CD4-positive, alpha-beta memory T cell (primary cell): Measurements from ENCODE around the gene SP6. TPM values are rescaled to one million over a fixed set of nuclear protein-coding genes. Genes with fewer than 3 reads are reported as not detected.

Source experiments
- CTCF ChIA-PET: fragments of 350-600 bp; sonication (Branson Sonifier 250); formaldehyde crosslinking; loops from one replicate; lab custom pipeline; 2021; ENCODE audit warnings: inconsistent platforms; ENCODE audit not compliant: partially characterized antibody; lab: Charles Lee
- POLR2A ChIA-PET: fragments of 350-600 bp; sonication (Branson Sonifier 250); formaldehyde crosslinking; loops from one replicate; lab custom pipeline; 2021; ENCODE audit not compliant: partially characterized antibody; lab: Charles Lee
- DNase-seq, 5 donors: peaks; one replicate each; pipeline versions ENCODE4 v3.0.0 to v3.0.0-alpha.2; 2020 to 2022; ENCODE audit warnings: mixed read lengths in 1 of 5
- H3K27ac ChIP-seq: one replicate; pipeline ENCODE4 v1.7.0; 2013; ENCODE audit warnings: low read depth, low read length
- H3K27me3 ChIP-seq: 2 replicates; pipeline ENCODE4 v1.7.0; 2013; ENCODE audit warnings: mild to moderate bottlenecking, low read length, moderate library complexity; ENCODE audit not compliant: insufficient read depth
- H3K36me3 ChIP-seq: 2 replicates; pipeline ENCODE4 v1.7.0; 2013; ENCODE audit warnings: mild to moderate bottlenecking, low read length, moderate library complexity; ENCODE audit not compliant: insufficient read depth
- H3K4me1 ChIP-seq: 2 replicates; pipeline ENCODE4 v1.7.0; 2013; ENCODE audit warnings: mild to moderate bottlenecking, low read length, moderate library complexity; ENCODE audit not compliant: insufficient read depth
- H3K4me3 ChIP-seq, 2 donors: one replicate each; pipeline ENCODE4 v1.7.0; 2013; ENCODE audit warnings: low read length in 2 of 2, mild to moderate bottlenecking in 1 of 2
- H3K9me3 ChIP-seq, 2 donors: one replicate each; pipeline ENCODE4 v1.7.0; 2013; ENCODE audit warnings: low read length in 2 of 2, control low read depth in 1 of 2; ENCODE audit not compliant: control insufficient read depth in 1 of 2
- H3K27ac Mint-ChIP-seq, 7 donors: one replicate each; pipeline ENCODE4 v1.8.0; 2020 to 2021; ENCODE audit warnings: mixed read lengths in 7 of 7, mild to moderate bottlenecking in 6 of 7, inconsistent platforms in 3 of 7, moderate library complexity in 3 of 7
- H3K27me3 Mint-ChIP-seq, 2 donors: one replicate each; pipeline ENCODE4 v1.8.0; 2020 to 2021; ENCODE audit warnings: mixed read lengths in 2 of 2
- H3K36me3 Mint-ChIP-seq, 2 donors: one replicate each; pipeline ENCODE4 v1.8.0; 2020 to 2021; ENCODE audit warnings: mixed read lengths in 2 of 2, inconsistent platforms in 1 of 2, mild to moderate bottlenecking in 1 of 2
- H3K4me1 Mint-ChIP-seq, 4 donors: one replicate each; pipeline ENCODE4 v1.8.0; 2020 to 2021; ENCODE audit warnings: mixed read lengths in 4 of 4, mild to moderate bottlenecking in 1 of 4
- H3K4me3 Mint-ChIP-seq, 8 donors: one replicate each; pipeline ENCODE4 v1.8.0; 2020 to 2021; ENCODE audit warnings: mixed read lengths in 8 of 8, mild to moderate bottlenecking in 7 of 8, moderate library complexity in 6 of 8, inconsistent platforms in 3 of 8
- H3K9me3 Mint-ChIP-seq, 8 donors: one replicate each; pipeline ENCODE4 v1.8.0; 2020 to 2021; ENCODE audit warnings: mixed read lengths in 8 of 8, mild to moderate bottlenecking in 5 of 8, inconsistent platforms in 3 of 8, moderate library complexity in 1 of 8
- intact Hi-C: fragments of 100-400 bp; cut with micrococcal nuclease; formaldehyde crosslinking; loops from one replicate; pipeline ENCODE4 v1.15.1; 2023
- polyA plus RNA-seq, 2 donors: library from polyadenylated mRNA; unstranded; fragments of 300-500 nt; fragmentation: Illumina TruSeq; gene quantifications; one replicate each; pipeline ENCODE4 v1.2.3, GENCODE V29; 2021
- total RNA-seq, 2 experiments: library from RNA; stranded (reverse); gene quantifications; one replicate each; pipeline ENCODE4 v1.2.3, GENCODE V29; 2021

The SP6 gene
- total and polyA plus RNA-seq, 4 experiments from 2014 or later, result not detected

DNA sequence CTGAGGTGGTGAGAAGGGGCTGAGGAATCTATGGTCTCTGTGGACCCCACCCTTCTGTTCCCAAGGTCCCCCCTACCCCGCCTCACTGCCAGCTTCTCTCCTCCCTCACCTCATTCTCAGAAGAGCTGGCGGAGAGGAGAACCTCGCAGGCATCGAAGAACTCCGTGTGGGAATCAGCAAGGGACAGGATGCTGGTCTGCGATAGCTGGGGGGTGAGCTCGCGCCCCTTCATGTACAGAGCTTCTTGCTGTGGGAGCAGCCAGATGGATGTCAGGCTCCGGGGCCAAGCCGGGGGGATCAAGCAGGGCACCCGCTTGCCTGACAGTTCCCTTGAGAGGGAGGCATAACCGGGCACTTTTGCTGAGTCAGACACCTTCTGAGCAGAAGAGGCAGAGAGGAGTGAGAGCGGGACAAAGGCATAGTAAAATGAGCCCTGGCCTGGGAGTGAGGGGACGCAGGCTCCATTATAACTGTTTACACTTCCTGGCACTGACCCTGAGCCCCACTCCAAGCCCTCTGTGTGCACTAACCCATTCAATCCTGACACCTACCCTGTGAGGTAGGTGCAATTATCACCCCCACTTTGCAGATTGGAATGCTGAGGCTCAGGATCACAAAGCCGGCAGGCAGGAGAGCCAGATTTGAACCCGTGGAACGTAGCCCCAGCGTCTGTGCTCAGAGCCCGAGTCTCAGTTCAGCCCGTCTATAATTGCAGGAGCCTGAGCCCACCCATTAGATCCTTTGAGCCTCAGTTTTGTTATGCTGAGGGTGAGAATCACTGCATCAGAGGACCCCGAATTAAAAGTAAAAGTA lies 35.7 kb downstream of the SP6 start:
- POLR2A ChIA-PET, result interaction anchor here (1.0 kb wide), 1 partner anchor 16 kb away, joined by 4 read pairs; the partner anchor contains the start of genes LRRC46 and MRPL10
- Histone ChIP-seq H3K27me3 (no peaks in the 10 kb centered on the region), H3K36me3 (peaks cover 85% of the 10 kb centered on the region), H3K27ac (no peak overlapping the region), H3K4me1 (peaks cover 2% of the 10 kb centered on the region), H3K4me3 (no peak overlapping the region), H3K9me3 (no peaks in the 10 kb centered on the region)
- Mint-ChIP-seq H3K27me3 (no peaks in the 10 kb centered on the region), H3K36me3 (peaks cover 38 to 78% of the 10 kb centered on the region in 2 donors), H3K4me3 (no peak overlapping the region), H3K4me1 (peaks cover under 1 to 7% (median 3%) of the 10 kb centered on the region in 4 donors), H3K27ac (peak overlapping the region in 3 of 7 donors; percentile 29 to 68 (median 67)), H3K9me3 (no peaks in the 10 kb centered on the region)
- no peak for DNase-seq
- CTCF ChIA-PET, result no interaction called here
- intact Hi-C loops, result no loop called here

DNA sequence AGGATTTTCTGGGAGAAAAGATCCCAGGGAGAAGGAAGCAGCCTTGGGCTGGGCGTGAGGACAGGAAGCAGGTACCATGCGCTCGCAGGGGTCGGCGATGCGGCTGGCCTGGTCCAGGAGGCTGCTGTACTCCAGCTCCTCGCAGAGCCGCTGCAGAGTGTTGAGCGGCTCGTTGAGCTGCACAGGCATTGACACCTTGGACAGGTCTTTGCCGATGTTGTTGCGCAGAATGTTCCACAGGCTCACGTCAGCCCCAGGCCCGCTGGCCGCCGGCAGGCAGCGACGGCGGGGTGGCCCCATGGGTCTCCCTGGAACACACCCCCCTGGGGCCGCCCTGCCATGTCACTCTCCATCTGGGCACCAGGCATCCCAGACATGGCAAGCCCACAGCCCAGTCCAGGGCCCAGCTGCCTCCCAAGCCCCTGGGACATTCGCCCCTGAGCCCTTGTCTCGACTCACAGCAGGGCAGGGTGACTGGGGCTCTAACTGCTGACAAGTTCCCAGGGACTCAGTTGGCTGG lies 37.4 kb downstream of the SP6 start:
- Mint-ChIP-seq H3K4me1 (peaks cover 0 to 8% (median 2%) of the 10 kb centered on the region in 4 donors), H3K36me3 (peaks cover 47 to 91% of the 10 kb centered on the region in 2 donors), H3K27ac (no peak overlapping the region), H3K4me3 (no peak overlapping the region), H3K27me3 (no peaks in the 10 kb centered on the region), H3K9me3 (no peaks in the 10 kb centered on the region)
- Histone ChIP-seq H3K4me3 (no peak overlapping the region), H3K36me3 (peaks cover 91% of the 10 kb centered on the region), H3K27me3 (no peaks in the 10 kb centered on the region), H3K27ac (no peak overlapping the region), H3K9me3 (no peaks in the 10 kb centered on the region), H3K4me1 (no peaks in the 10 kb centered on the region)
- ChIA-PET POLR2A (no interaction called here), CTCF (no interaction called here)
- no peak for DNase-seq
- intact Hi-C loops, result no loop called here

GRCh38 chr17:47813077-47813476 lies 37.9 kb downstream of the SP6 start:
- H3K9me3 Mint-ChIP-seq, result no peaks in the 10 kb centered on the region
- H3K27ac ChIP-seq, result no peak overlapping the region
- H3K27me3 Mint-ChIP-seq, result no peaks in the 10 kb centered on the region
- H3K4me1 ChIP-seq, result no peaks in the 10 kb centered on the region
- H3K36me3 ChIP-seq, result peaks cover 90% of the 10 kb centered on the region
- POLR2A ChIA-PET, result no interaction called here
- H3K4me3 Mint-ChIP-seq, result no peak overlapping the region
- peaks cover 0 to 8% (median 2%) of the 10 kb centered on the region in 4 donors for H3K4me1 Mint-ChIP-seq
- no peaks in the 10 kb centered on the region for H3K27me3 ChIP-seq
- intact Hi-C loops, result no loop called here
- H3K9me3 ChIP-seq, result no peaks in the 10 kb centered on the region
- peaks cover 50 to 90% of the 10 kb centered on the region in 2 donors for H3K36me3 Mint-ChIP-seq
- CTCF ChIA-PET, result no interaction called here
- no peak overlapping the region for H3K4me3 ChIP-seq
- peak overlapping the region in 1 of 7 donors; percentile 49 for H3K27ac Mint-ChIP-seq
- no peak for DNase-seq

DNA sequence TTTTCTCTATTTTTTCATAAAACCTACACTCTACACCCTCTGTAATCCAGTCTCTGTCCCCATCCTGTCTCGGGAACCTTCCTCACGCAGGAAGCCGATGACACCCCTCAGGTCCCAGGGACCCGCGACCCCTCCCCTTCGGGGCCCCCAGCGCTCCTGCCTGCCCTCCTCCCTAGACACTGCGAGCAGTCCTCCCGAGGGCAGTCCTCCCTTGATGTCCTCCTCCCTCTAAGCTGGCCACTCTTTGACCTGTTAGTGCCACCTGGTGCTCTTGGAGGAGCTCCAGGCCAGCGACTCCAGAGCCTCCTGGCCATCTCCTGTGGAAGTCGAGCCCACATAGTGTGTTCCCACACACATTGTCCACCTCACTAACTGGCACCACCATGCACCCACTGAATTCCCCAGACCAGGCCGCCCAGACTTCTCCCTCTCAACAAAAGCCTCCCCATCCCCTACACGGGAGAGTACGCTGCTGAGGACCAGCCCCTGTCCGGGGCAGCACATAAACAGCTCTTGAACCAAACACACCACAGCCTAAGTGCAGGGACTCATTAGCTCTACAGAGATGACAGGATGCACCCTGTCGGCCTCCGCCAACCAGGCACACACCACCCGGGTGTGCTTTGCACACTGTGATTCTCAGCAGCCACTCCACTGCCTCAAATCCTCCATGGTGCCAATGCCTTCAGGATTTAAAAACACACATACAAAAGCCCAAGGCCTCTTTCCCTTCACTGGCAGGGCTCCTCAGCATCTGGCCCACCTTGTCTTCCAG lies 38.6 kb downstream of the SP6 start:
- POLR2A ChIA-PET, result no interaction called here
- H3K36me3 Mint-ChIP-seq, result peaks cover 50 to 89% of the 10 kb centered on the region in 2 donors

DNA sequence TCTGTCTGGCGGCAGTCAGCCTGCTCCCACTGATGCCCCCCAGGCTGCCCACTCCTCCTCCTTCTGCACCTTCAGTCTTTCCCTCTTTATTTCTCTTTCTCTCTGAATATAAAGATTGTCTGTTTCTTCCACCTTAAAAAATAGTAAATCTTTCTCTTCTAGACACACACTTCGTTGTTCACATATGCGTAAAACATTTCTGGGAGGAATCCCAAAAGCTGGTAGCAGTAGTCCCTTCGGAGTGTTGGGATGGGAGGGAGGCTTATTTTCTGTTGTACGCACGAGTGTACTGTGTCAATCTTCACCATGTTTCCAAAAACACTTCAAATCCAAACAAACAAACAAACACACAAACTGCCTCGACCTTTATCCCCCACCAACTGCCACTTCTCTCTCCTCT lies 39.3 kb downstream of the SP6 start:
- Mint-ChIP-seq H3K4me1 (peaks cover 0 to 8% (median 2%) of the 10 kb centered on the region in 4 donors), H3K27me3 (no peaks in the 10 kb centered on the region), H3K4me3 (no peak overlapping the region), H3K27ac (peak overlapping the region in 5 of 7 donors; percentile 49 to 87 (median 67)), H3K36me3 (peaks cover 54 to 88% of the 10 kb centered on the region in 2 donors), H3K9me3 (no peaks in the 10 kb centered on the region)
- intact Hi-C loops, result no loop called here
- Histone ChIP-seq H3K4me3 (no peak overlapping the region), H3K36me3 (peaks cover 87% of the 10 kb centered on the region), H3K27ac (no peak overlapping the region), H3K27me3 (no peaks in the 10 kb centered on the region), H3K9me3 (no peaks in the 10 kb centered on the region), H3K4me1 (no peaks in the 10 kb centered on the region)
- DNase-seq, result no peak
- ChIA-PET POLR2A (no interaction called here), CTCF (no interaction called here)

More for the DNA sequence above, 38.6 kb downstream of the SP6 start:
- H3K27me3 ChIP-seq, result no peaks in the 10 kb centered on the region
- Mint-ChIP-seq H3K27ac (peak overlapping the region in 6 of 7 donors; percentile 26 to 82 (median 58)), H3K27me3 (no peaks in the 10 kb centered on the region), H3K9me3 (no peaks in the 10 kb centered on the region), H3K4me1 (peaks cover 0 to 8% (median 2%) of the 10 kb centered on the region in 4 donors), H3K4me3 (peak overlapping the region in 1 of 8 donors; percentile 31)
- peaks cover 90% of the 10 kb centered on the region for H3K36me3 ChIP-seq
- DNase-seq, result no peak
- no peak overlapping the region for H3K4me3 ChIP-seq
- H3K9me3 ChIP-seq, result no peaks in the 10 kb centered on the region
- H3K27ac ChIP-seq, result no peak overlapping the region
- intact Hi-C loops, result no loop called here
- no peaks in the 10 kb centered on the region for H3K4me1 ChIP-seq
- CTCF ChIA-PET, result no interaction called here

- Histone ChIP-seq H3K36me3 (peaks cover 81% of the 10 kb centered on the region), H3K4me1 (no peaks in the 10 kb centered on the region), H3K27me3 (no peaks in the 10 kb centered on the region), H3K27ac (no peak overlapping the region), H3K4me3 (no peak overlapping the region), H3K9me3 (no peaks in the 10 kb centered on the region)
- intact Hi-C loops, result no loop called here
- H3K27ac Mint-ChIP-seq, result peak overlapping the region; percentile 58 to 92 (median 75)
- peaks cover 54 to 82% of the 10 kb centered on the region in 2 donors for H3K36me3 Mint-ChIP-seq
- POLR2A ChIA-PET, result no interaction called here
- no peaks in the 10 kb centered on the region for H3K9me3 Mint-ChIP-seq
- H3K4me3 Mint-ChIP-seq, result no peak overlapping the region
- no peak for DNase-seq
- CTCF ChIA-PET, result no interaction called here
- no peaks in the 10 kb centered on the region for H3K27me3 Mint-ChIP-seq
- H3K4me1 Mint-ChIP-seq, result peaks cover 0 to 8% (median 2%) of the 10 kb centered on the region in 4 donors
Measured at GRCh38 chr17:47810901-47811635, 39.9 kb downstream of the SP6 start.
